Anterior cingulate cortex (tissue), 58 donors: ENCODE results near the gene ORC4.

Source experiments
- DNase-seq, 58 donors: peaks; one replicate each; lab custom pipeline; 2025; lab: John Stamatoyannopoulos, UW

ORC4 gene

GRCh38 chr2:147937744-147938349, 82.7 kb downstream of the ORC4 start:
- DNase-seq: no peak

GRCh38 chr2:147934881-147935620, 85.5 kb downstream of the ORC4 start:
- no peak for DNase-seq

GRCh38 chr2:147933931-147934330, 86.6 kb downstream of the ORC4 start:
- DNase-seq: no peak

GRCh38 chr2:147927053-147927588, 93.4 kb downstream of the ORC4 start:
- DNase-seq: no peak

- no peak for DNase-seq
These were observed 94.7 kb downstream of the ORC4 start for GRCh38 chr2:147925886-147926285.

- DNase-seq: no peak
These were observed 95.9 kb downstream of the ORC4 start for GRCh38 chr2:147924647-147925046.

- no peak for DNase-seq
These were observed 96.7 kb downstream of the ORC4 start for GRCh38 chr2:147923846-147924245.

GRCh38 chr2:147917161-147917560, 103.4 kb downstream of the ORC4 start:
- no peak for DNase-seq

- DNase-seq: no peak
These were observed 103.8 kb downstream of the ORC4 start for GRCh38 chr2:147916723-147917122.

- DNase-seq: no peak
These were observed 104.5 kb downstream of the ORC4 start for GRCh38 chr2:147916067-147916466.

GRCh38 chr2:147913701-147914480, 106.6 kb downstream of the ORC4 start:
- DNase-seq: peak in 2 of 58 donors; percentile 6 to 14

GRCh38 chr2:147910990-147911473, 109.5 kb downstream of the ORC4 start:
- peak in 8 of 58 donors; percentile 1 to 26 (median 8) for DNase-seq

GRCh38 chr2:147909178-147909577, 111.4 kb downstream of the ORC4 start:
- no peak for DNase-seq

GRCh38 chr2:147904051-147904450, 116.5 kb downstream of the ORC4 start:
- peak in 1 of 58 donors; percentile 4 for DNase-seq

- no peak for DNase-seq
These were observed 131.9 kb downstream of the ORC4 start for GRCh38 chr2:147888680-147889079.

GRCh38 chr2:147886136-147886535, 134.4 kb downstream of the ORC4 start:
- DNase-seq: no peak

- DNase-seq: no peak
These were observed 135.7 kb downstream of the ORC4 start for GRCh38 chr2:147884830-147885229.

- DNase-seq: no peak
These were observed 137.9 kb downstream of the ORC4 start for GRCh38 chr2:147882631-147883030.
